AG08395 (cell line): ENCODE results near the gene PCSK7.
"Not testable (repeated sequence)": the region's sequence is repeated elsewhere in the genome, so short reads cannot be mapped to it uniquely, and the experiment has no call there.

Experiments used
- DNase-seq: peaks from one replicate; pipeline ENCODE4 v3.0.0; 2012; ENCODE audit warnings: mixed read lengths, low spot score

Gene PCSK7

DNA sequence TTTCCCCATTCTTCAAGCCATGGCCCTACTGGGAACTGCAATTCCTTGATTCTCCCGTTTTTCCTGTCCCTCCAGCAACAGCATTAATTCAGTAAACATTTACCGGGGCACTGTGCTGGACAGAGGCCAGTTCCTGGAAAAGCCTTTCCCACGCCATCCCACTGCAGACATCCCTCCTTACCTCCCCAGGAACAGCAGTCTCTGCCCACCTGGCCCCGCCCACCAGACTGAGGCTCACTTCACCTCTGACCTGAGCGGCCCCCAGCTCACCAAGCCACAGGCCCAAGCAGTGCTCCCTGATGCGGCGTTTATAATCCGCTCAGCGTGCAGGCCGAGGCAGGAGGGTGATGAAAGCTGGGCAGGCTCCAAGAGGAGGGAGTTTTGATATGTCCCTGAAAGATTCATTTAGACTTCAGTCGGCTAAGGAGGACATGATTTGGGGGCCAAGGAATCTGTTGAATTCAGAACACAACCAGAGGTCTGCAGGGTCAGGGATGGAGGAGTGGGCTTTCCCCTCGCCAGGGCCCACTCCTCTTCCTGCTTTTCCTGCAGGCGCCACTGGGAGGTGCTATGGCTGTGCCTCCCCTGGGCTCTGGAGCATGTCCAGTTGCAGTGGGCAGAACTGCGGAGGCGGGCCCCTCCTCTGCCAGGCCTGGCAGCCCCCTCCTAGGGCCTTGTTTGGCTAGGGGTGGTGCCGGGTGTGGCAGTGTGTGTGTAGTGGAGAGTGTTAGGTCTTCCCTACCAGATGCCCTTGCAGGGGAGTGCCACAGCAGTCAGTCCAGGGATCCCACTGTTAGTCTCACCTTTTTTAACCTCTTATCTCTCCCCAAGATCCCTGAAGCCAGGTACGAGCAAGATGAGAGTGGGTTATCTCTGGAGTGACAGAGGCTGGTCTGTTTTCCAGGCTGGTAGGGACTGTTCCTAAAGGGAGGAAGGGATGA, 34.1 kb downstream of the PCSK7 start:
- DNase-seq, result no peak

DNA sequence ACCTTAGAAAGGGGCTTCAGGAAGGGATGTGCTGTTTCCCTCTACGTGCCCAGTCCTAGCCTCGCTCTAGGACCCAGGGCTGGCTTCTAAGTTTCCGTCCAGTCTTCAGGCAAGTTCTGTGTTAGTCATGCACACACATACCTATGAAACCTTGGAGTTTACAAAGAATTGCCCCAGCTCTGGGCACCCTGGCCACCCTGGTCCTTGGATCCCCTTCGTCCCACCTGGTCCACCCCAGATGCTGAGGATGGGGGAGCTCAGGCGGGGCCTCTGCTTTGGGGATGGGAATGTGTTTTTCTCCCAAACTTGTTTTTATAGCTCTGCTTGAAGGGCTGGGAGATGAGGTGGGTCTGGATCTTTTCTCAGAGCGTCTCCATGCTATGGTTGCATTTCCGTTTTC, 34.9 kb downstream of the PCSK7 start:
- DNase-seq, result no peak

DNA sequence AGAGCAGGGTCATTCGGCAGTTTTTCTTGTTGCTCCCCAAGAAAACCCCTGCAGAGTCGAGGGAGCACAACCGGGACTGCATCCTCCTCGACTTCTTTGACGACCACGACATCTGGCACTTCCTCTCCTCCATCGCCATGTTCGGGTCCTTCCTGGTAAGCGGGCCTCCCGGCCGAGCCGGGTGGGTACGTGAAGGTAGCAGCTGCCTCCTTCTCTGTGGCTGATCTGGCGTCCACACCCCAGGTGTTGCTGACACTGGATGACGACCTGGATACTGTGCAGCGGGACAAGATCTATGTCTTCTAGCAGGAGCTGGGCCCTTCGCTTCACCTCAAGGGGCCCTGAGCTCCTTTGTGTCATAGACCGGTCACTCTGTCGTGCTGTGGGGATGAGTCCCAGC, 36.1 kb downstream of the PCSK7 start:
- DNase-seq, result no peak

DNA sequence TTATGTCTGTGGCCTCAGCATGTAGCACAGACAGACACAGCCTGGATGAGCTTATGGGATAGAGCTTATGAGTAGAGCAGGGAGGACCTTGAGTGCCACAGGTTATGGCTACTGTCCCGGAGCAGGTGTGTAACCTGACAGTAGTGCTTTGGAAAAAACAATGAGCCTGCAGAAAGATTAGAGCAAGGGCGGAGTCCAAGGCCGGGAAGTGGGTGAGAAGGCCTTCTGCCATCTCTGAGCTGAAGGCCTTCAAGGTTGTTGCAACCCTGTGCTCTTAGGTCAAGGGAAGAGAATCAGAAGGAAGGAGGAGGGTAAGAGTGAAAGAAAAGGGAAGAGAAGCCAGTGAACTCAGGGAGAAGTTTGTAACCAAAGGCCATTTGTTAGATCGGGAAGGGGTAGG, 36.6 kb downstream of the PCSK7 start:
- no peak for DNase-seq

DNA sequence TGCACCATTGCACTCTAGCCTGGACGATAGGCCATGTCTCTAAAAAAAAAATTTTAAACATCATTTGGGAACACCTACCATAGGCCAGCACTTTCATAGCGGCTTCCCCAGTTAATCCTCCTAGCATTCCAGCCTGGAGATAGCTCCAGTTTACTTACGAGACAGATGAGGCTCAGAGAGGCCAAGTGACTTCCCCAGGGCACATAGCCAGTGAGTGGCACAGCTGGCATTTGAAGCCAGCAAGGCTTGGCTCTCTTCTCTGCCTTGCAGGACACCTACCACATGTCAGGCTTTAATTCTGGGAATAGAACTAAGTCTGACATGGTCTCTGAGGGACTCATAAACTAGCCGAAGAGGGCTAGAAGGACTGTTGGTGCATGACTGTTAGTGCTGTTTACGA, 37.6 kb downstream of the PCSK7 start:
- no peak for DNase-seq

DNA sequence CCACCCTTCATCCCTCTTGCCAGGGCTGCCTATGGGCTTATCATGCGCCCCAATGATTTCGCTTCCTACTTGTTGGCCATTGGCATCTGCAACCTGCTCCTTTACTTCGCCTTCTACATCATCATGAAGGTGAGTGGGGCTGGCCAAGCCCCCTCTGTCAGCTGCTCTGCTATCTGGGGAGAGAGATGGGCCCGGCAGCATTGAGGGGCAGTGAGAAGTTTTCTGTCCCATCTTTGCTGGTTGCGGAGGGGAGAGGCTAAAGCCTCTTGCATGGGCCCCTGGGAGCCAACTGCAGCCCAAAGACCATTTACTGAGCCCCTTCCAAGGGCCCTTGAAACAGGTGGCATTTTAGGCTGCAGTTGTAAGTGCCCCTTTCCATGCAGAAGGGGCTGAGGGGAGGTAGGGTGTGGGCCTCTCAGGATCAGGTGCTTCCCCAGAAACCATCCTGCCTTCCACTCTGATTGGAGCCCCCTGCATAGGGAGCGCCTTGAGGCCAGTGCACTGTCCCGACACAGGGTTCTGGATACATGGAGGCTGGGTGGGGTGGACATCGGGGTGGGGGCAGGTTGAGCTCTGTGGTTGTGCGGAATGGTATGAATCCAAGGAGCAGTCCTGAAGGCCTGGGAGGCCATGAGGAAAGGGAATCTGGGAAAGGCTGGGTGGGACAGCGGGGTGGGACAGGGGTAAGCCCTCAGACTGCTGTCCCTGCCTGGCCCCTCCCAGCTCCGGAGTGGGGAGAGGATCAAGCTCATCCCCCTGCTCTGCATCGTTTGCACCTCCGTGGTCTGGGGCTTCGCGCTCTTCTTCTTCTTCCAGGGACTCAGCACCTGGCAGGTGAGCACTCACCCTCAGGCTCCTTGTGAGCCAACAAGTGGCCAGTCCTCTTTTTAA, 38.5 kb downstream of the PCSK7 start:
- DNase-seq, result no peak

DNA sequence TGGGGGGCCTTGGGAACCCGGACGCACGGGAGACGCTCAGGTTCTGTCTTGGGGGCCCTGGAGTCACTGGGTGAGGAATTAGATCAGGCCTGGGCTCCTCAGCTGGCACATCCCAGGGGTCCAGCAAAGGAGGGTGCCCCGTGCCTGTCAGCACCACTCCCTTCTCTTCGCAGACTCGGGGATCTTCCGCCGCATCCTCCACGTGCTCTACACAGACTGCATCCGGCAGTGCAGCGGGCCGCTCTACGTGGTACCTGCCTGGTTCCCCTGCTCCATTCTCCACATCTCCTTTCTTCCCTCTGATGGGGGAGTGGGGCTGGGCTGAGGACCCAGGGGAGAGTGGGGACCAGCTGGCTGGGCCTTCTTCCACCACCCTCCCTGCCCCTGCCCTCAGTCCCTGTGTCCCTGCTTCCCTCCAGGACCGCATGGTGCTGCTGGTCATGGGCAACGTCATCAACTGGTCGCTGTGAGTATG, 39.4 kb downstream of the PCSK7 start:
- DNase-seq, result no peak

DNA sequence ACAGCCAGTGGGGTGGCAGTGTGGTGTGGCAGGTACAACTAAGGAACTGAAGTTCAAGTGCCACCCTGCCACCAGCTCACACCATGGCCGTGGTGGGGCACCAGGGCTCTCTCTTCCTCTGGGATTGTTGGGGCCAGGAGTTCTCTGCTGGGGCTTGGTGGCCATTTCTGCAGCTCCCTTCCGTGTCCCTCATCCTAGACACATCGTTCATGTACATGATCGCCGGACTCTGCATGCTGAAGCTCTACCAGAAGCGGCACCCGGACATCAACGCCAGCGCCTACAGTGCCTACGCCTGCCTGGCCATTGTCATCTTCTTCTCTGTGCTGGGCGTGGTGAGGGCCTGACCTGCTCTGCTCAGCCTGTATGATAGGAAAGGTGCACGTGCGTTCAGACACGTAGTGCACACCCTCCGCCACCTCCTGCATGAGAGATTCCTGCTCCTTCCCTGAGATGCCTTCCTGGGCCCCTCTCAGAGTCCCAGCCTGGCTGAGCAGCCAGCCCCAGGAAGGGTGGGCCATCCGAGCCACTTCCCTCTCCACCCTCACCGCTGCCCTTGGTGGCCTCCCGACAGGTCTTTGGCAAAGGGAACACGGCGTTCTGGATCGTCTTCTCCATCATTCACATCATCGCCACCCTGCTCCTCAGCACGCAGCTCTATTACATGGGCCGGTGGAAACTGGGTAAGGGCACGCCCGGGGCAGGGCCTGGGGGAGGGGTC, 40.0 kb downstream of the PCSK7 start:
- no peak for DNase-seq

DNA sequence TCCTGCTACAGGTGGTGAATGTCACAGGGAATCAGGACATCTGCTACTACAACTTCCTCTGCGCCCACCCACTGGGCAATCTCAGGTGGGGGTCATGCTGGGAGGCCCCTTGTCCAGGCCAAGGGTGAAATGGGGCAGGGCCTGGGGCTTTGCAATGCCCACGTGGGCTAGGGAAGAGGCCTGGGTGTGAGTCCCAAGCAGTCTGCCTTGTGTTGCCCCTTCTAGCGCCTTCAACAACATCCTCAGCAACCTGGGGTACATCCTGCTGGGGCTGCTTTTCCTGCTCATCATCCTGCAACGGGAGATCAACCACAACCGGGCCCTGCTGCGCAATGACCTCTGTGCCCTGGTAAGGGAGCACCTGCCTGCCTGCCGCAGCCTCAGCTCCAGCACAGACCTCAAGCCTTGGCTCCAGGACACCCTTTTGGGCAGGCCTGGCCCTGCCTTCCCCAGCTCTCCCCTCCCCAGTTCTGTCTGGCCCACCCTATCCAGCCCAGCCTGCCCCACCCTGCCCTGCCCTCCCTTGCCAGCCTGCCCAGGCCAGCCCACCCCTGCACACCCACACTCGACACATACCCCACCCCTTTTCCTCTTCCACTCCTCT, 41.8 kb downstream of the PCSK7 start:
- no peak for DNase-seq

DNA sequence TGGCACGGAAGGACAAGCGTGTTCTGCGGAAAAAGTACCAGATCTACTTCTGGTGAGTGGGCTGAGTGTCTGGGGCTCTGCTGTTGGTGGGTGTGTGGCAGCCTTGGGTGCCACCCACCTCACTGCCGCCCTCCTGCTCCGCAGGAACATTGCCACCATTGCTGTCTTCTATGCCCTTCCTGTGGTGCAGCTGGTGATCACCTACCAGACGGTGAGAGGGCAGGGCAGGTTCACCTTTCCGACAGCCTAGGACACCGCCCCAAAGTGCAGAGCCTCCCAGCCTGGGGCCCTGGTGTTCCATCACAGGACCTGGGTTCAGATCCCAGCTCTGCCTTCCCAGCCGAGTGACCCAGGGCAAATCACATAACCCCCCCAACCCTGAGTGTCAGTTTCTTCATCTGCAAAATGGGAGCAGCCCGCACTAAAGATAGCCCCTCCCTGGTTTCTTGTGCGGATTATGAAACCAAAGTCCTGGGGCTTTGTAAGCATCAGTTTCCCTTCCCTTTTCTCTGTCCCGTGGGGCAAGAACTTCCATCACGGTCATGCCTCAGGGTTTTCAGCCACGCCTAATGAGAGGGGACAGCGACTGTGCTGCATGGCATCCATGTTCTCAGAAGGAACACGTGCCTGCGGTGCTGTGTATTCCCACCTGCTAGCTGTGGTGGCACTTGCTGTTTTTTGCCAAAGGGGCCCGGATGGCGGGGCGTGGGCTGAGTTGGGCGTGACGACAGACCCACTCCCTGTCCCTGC, 42.5 kb downstream of the PCSK7 start:
- no peak for DNase-seq

DNA sequence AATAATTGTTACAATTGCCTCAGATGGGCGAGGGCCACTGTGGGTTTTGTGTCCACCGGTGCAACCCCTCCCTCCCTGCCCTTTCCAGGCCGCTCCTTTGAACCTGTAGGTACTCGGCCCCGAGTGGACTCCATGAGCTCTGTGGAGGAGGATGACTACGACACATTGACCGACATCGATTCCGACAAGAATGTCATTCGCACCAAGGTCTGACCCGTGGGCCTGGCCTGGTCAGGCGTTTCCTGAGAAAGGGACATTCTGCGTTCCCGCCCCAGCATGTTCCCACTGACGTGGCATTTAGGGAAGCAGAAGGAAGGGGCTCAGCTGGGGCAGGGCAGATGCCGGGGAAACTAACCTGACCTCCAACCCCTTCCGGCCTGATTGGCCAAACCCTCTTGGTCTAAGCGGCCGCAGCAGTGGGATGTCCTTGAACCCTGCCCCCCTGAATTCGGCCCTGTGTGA, 43.2 kb downstream of the PCSK7 start:
- no peak for DNase-seq

DNA sequence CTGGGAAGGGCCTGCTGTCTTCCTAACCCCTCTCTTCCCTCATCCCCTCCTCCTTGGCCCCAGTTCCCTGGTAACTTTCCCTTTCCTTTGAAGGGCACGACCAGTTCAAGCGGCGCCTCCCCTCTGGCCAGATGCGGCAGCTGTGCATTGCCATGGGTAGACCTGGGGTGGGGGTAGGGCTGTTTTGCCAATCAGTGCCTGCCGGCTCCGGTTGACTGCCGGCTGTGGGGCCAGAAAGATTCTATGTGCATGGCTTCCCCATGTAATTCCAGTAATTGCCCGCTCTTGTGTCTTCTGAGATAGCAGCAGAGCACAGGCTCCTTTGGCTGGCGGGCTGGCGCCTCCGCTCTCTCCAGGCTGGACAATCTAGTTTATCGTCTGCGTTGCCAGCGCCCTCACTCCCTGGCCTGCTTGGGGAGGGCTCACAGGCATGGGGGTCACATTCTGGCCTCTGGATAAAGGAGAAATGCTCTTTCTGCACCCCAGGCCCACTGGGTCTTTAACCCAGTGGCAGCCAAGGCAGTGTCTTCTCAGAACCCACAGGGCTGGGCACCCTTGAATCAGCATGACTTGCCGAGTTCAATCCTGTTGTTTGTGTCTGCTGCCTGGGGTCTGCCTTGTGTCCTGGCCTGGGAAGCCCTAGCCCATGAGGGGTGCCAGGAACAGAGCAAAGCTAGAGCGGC, 43.9 kb downstream of the PCSK7 start:
- DNase-seq, result no peak

DNA sequence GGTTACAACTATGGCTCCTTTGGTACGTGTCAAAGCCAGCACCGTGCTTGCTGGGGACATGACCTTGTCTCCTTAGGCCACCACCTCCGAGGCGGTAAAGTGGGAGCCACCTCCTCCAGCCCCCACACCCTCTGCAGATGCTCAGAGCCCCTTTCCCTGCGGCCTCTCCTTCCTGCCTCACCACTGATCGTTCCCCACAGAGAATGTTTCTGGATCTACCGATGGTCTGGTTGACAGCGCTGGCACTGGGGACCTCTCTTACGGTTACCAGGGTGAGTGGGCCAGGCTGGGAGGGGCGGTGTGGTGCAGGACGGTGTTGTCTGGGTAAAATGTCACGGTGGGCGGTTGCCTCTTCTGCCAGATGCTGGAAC, 44.5 kb downstream of the PCSK7 start:
- no peak for DNase-seq

DNA sequence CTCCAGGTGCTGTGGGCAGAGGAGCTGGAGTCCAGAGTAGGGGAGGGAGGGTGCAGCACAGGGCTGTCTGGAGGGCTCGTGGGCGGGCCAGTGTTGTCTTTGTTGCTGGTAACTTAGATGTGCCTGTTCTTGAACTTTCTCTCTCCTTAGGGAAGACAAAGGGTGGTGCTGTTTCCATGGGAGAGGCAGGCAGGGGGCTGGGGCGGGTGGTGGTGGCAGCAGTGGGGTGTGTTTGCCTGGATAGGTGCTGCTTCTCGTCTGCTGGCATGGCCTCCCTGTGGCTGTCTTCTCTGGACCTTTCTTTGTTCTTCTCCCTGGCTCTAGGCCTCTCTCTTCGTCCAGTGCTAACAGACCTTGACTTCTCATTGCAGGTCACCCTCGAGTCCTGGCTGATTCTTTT, 44.9 kb downstream of the PCSK7 start:
- DNase-seq, result no peak

DNA sequence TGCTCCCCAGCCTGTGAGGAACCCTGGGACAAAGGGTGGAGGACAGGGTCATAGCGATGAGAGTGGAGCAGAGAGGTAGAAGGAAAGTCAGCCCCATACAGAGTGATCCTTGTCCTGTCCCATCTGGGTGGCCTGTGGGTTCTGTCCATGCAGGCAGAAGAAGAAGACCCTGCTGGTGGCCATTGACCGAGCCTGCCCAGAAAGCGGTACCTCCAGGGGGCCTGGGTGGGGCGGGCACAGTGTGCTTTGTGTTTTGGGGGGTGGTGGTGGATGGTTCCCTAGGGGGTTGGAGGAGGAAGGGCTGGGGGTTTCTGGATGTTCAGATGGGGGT, 45.5 kb downstream of the PCSK7 start:
- DNase-seq, result no peak

DNA sequence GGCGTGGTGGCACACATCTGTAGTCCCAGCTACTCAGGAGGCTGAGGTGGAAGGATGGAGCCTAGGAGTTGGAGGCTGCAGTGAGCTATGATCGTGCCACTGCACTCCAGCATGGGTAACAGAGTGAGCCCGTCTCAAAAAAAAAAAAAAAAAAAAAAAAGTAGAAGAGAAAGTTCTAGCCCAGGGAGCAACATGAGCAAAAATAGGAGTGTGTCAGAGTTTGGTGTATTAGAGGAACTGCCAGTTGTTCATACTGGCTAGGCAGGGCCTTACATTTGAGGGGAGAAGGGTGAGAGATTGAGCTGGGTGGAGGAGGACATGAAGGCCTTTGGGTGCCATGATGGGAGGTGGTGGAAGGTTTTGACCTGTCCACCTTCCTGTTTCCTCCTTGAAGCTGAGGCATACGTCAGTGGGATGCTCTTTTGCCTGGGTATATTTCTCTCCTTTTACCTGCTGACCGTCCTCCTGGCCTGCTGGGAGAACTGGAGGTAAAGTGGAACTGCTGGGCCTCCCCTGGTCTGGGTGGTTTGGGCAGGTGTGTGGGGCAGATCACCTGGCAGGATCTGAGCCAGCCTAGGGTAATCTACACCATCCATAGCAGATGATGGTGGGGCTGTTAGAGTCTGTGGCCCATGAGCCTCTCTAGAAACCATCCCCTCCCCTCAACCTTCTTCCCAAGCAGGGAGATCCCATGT, 46.0 kb downstream of the PCSK7 start:
- no peak for DNase-seq

DNA sequence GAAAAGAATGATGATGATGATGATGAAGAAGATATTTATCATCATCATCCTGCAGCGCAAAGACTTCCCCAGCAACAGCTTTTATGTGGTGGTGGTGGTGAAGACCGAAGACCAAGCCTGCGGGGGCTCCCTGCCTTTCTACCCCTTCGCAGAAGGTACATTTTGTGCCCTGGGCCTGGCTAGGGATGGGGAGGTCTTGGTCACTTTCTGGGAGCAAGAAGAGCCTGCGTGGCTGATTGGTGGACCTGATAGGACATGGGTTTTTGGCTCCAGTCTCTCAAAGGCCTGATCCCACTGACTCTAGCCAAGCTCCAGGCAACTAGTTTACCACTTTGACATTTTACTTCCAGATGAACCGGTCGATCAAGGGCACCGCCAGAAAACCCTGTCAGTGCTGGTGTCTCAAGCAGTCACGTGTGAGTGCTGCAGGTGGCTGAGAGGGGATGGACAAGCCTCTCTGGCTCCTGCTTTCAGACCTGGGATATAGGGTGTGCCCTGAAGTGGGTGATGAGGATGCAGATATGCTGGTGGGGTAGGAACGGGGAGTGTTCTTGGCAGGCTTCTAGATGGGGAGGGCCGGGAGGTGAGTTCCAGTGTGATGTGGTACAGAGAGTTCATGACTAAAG, 48.0 kb downstream of the PCSK7 start:
- no peak for DNase-seq

DNA sequence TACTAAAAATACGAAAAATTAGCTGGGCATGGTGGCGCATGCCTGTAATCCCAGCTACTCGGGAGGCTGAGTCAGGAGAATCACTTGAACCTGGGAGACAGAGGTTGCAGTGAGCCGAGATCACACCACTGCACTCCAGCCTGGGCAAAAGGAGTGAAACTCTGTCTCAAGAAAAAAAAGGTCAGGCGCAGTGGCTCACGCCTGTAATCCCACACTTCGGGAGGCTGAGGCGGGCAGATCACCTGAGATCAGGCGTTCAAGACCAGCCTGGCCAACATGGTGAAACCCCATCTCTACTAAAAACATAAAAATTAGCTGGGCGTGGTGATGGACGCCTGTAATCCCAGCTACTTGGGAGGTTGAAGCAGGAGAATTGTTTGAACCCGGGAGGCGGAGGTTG, 48.7 kb downstream of the PCSK7 start:
- DNase-seq, result not testable (repeated sequence)

DNA sequence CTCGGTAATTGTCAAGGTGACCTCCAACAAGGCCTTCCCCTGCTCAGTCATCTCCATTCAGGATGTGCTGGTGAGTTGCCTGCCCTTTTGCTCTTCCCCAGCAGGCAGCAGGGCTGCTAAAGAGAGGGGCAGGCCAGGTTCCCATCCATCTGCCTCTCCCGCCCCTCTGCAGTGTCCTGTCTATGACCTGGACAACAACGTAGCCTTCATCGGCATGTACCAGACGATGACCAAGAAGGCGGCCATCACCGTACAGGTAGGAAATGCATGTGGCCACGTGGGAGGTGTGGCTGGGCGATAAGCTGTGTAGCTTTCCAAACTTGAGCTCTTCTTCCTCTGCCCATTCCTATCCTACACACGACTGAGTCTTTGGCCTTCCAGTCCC, 49.3 kb downstream of the PCSK7 start:
- no peak for DNase-seq
